Natural killer cell treated with Interleukin-12 subunit alpha and Interleukin-12 subunit beta and Interleukin-15 and Interleukin-18, amount 100 ng/mL, for 72 hours (primary cell): ENCODE results near the gene SMC3. TPM values are rescaled to one million over a fixed set of nuclear protein-coding genes. Genes with fewer than 3 reads are reported as not detected.
A peak's percentile ranks its signal among the peaks of the same experiment; 100 is the strongest.
"Not testable (repeated sequence)": the region's sequence is repeated elsewhere in the genome, so short reads cannot be mapped to it uniquely, and the experiment has no call there.

Experiments
- ATAC-seq, 2 donors: fragments of 150-1000 bp; cut with Tn5 transposase in 1 of 2; sonication (Bioruptor Pico), chemical (Tn5 transposase) in 1 of 2; 2 replicates each; pipeline ENCODE4 v1.10.0; 2021
- DNase-seq: peaks from one replicate; pipeline ENCODE4 v3.0.0; 2022; ENCODE audit warnings: low spot score
- H3K27ac Mint-ChIP-seq, 2 donors: 1 replicate in 1 of 2; 2 replicates in 1 of 2; pipeline ENCODE4 v1.8.0; 2022; ENCODE audit warnings: mixed read lengths in 2 of 2, mild to moderate bottlenecking in 1 of 2, moderate library complexity in 1 of 2
- H3K27me3 Mint-ChIP-seq, 2 donors: 1 replicate in 1 of 2; 2 replicates in 1 of 2; pipeline ENCODE4 v1.8.0; 2022; ENCODE audit warnings: mixed read lengths in 2 of 2
- H3K36me3 Mint-ChIP-seq: one replicate; pipeline ENCODE4 v1.8.0; 2022; ENCODE audit warnings: mixed read lengths
- H3K4me1 Mint-ChIP-seq, 2 donors: 1 replicate in 1 of 2; 2 replicates in 1 of 2; pipeline ENCODE4 v1.8.0; 2022; ENCODE audit warnings: low read depth in 2 of 2, mixed read lengths in 2 of 2, mild to moderate bottlenecking in 1 of 2
- H3K4me3 Mint-ChIP-seq: one replicate; pipeline ENCODE4 v1.8.0; 2022; ENCODE audit warnings: mixed read lengths
- H3K9me3 Mint-ChIP-seq: 2 replicates; pipeline ENCODE4 v1.8.0; 2022; ENCODE audit warnings: mixed read lengths
- total RNA-seq, 2 donors: library from RNA; stranded (reverse); gene quantifications; one replicate each; pipeline ENCODE4 v1.2.3, GENCODE V29; 2022

SMC3 gene
- 10 to 100 TPM; 55.2 to 56.6 TPM for total RNA-seq

DNA sequence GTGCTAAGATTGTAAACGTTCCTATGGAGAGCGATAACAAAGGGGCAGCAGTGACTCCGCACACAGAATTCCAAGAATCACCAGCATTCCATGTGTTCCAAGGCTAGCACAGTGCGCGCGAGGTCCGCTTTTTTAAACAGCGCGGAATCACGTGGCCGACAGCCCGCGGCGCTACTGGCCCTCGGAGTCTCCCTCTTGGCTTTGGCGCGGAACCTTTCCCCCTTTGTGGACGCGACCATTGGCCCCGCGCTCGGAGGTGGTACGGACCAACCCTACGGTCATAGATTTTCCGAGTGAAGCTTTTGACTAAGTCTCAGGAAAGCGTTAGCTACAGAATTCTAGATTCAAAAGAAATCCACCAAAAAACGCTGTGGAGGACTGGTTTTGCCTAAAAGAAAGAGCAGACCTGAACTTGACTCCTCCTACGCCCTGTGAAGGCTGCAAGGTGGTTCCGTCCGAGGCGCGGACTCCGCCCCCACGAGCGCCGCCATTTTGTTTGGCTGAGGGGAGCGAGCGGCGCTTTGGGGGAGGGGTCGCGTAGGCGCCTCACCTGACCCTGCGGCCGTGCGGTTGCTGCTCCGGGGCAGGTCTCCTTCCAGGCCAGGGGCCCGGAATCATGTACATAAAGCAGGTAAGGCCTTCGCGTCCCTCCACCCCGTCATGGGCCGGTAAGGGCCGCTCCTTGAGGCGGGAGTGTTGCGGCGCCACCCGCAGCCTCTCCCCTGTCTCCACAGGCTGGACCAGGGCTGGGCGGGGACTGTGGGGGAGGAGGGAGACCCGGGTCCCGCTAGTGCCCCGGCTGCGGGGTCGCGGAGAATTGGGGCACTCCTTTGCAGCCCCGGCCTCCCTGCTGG lies at the start of gene SMC3:
TSS of gene SMC3 (plus strand) at position 495 of the 854 bp plus-strand sequence. CDS start at position 617, 122 bp downstream.
- Mint-ChIP-seq H3K4me1 (peaks cover 27 to 35% of the 10 kb centered on the region in 2 donors), H3K36me3 (peaks cover 10% of the 10 kb centered on the region), H3K4me3 (peak within 1 kb of the TSS; percentile 95), H3K27me3 (peaks cover 14 to 15% of the 10 kb centered on the region in 2 donors), H3K9me3 (no peaks in the 10 kb centered on the region), H3K27ac (peak within 1 kb of the TSS; percentile 91 to 98)
- peak; percentile 92 to 94 for ATAC-seq
- peak; percentile 92 for DNase-seq

DNA sequence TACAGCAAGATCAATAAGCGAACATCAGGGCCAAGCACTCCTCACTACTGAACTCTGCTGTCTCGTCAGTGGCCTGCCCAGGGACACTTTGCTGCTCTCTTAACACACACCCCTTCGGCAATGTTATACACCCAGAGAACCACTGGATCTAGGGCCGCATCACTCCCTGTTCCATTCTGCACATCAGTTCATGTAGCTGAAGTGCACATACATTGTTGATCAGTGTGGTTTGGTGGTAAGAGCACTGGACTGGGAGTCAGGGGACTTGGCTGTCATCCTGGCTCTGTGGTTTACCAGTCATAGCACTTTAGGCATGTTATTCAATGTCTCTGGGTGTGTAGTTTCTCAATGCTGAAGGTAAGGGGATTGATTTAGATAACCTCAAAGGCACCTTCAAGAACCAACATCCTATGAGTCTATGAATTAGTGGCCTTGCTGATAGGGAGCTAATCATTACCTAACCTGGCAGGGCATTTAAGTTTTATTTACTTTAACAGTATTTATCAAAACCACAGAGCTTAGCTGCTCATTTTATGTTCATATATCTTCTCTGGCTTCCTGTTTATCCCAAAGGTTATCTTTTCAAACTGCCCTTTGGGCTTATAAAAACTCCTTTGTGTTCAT lies 45.0 kb upstream of the SMC3 start:
- H3K9me3 Mint-ChIP-seq = no peaks in the 10 kb centered on the region
- DNase-seq (no peak), ATAC-seq (peak; percentile 83 to 87)
- H3K27ac Mint-ChIP-seq = peak overlapping the region in 1 of 2 donors; percentile 73
- H3K36me3 Mint-ChIP-seq = peaks cover 19% of the 10 kb centered on the region
- H3K4me3 Mint-ChIP-seq = peak overlapping the region; percentile 30
- peaks cover 31 to 39% of the 10 kb centered on the region in 2 donors for H3K4me1 Mint-ChIP-seq
- no peaks in the 10 kb centered on the region for H3K27me3 Mint-ChIP-seq

DNA sequence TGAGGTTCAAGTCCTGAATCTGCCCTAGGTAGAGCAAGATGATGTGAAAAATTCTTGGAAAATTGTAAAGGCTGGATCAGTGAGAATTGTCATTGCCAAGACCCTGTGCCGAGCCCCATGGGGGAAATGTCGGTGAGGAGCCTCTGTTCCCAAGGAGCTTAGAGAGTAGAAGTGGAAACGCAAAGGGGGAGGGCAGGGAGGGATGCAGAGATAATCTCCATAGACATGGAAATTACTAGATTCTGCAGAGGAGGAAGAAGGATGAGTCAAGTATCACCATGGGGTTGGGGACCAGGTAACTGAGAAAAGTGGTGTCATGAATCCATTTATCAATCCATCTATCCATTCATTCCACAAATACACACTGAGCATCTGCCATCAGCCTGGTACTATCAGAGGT lies 43.8 kb upstream of the SMC3 start:
- DNase-seq (no peak), ATAC-seq (no peak)
- H3K36me3 Mint-ChIP-seq = peaks cover 19% of the 10 kb centered on the region
- H3K27ac Mint-ChIP-seq = peak overlapping the region; percentile 15 to 58
- no peaks in the 10 kb centered on the region for H3K27me3 Mint-ChIP-seq
- peaks cover 39 to 47% of the 10 kb centered on the region in 2 donors for H3K4me1 Mint-ChIP-seq
- H3K9me3 Mint-ChIP-seq = no peaks in the 10 kb centered on the region
- no peak overlapping the region for H3K4me3 Mint-ChIP-seq

DNA sequence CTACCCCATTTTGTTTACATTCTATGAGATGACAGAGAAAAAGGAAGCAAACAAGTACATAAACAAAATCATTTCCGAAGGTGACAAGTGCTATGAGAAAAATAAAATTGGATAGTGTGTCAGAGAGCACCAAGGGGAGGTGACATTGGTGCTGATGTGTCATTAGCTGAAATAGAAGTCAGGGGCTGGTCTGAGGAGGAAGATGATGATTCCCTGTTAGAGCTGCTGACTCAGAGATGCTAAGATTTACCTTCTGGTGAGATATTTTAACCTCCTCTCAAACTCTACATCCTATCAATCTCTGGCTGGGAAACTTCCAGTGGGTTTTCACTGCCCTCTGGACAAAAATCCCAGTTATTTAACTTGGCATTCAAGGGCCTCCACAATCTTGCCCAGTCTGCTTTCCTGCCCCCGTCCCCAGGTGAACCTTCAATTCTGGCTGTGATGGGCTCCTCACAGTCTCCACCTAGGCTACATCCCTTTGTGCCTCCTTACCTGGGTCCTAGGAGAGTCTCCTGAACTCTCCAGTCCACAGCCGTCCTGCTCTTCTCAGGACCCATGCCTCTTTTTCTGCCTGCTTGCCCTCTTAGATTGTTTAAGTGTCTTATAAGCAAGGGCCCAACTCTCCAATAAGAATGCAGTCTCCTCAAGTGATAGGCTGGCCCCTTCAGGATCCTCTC lies 43.2 kb upstream of the SMC3 start:
- H3K27ac Mint-ChIP-seq = peak overlapping the region; percentile 15 to 58

GRCh38 chr10:110524859-110525232 lies 42.6 kb upstream of the SMC3 start:
- DNase-seq (no peak), ATAC-seq (no peak)
- Mint-ChIP-seq H3K27me3 (no peaks in the 10 kb centered on the region), H3K4me1 (peaks cover 51 to 55% of the 10 kb centered on the region in 2 donors), H3K36me3 (peaks cover 19% of the 10 kb centered on the region), H3K4me3 (no peak overlapping the region), H3K9me3 (no peaks in the 10 kb centered on the region), H3K27ac (peak overlapping the region; percentile 15 to 58)

More for the DNA sequence above, 43.2 kb upstream of the SMC3 start:
- Mint-ChIP-seq H3K27me3 (no peaks in the 10 kb centered on the region), H3K9me3 (no peaks in the 10 kb centered on the region), H3K36me3 (peaks cover 19% of the 10 kb centered on the region), H3K4me1 (peaks cover 45 to 50% of the 10 kb centered on the region in 2 donors), H3K4me3 (no peak overlapping the region)
- ATAC-seq (no peak), DNase-seq (no peak)

- Mint-ChIP-seq H3K36me3 (peaks cover 15% of the 10 kb centered on the region), H3K4me3 (no peak overlapping the region), H3K9me3 (no peaks in the 10 kb centered on the region), H3K27ac (peak overlapping the region; percentile 44 to 57), H3K4me1 (peaks cover 48 to 53% of the 10 kb centered on the region in 2 donors), H3K27me3 (no peaks in the 10 kb centered on the region)
- no peak for ATAC-seq
- DNase-seq = no peak
Measured at GRCh38 chr10:110525349-110526260, 41.9 kb upstream of the SMC3 start.

GRCh38 chr10:110527731-110528171 lies 39.7 kb upstream of the SMC3 start:
- ATAC-seq = no peak
- peaks cover 14% of the 10 kb centered on the region for H3K36me3 Mint-ChIP-seq
- H3K4me3 Mint-ChIP-seq = peak overlapping the region; percentile 65
- no peak for DNase-seq
- H3K27me3 Mint-ChIP-seq = no peaks in the 10 kb centered on the region
- H3K9me3 Mint-ChIP-seq = no peaks in the 10 kb centered on the region
- peaks cover 40 to 52% of the 10 kb centered on the region in 2 donors for H3K4me1 Mint-ChIP-seq
- H3K27ac Mint-ChIP-seq = peak overlapping the region; percentile 16 to 22

DNA sequence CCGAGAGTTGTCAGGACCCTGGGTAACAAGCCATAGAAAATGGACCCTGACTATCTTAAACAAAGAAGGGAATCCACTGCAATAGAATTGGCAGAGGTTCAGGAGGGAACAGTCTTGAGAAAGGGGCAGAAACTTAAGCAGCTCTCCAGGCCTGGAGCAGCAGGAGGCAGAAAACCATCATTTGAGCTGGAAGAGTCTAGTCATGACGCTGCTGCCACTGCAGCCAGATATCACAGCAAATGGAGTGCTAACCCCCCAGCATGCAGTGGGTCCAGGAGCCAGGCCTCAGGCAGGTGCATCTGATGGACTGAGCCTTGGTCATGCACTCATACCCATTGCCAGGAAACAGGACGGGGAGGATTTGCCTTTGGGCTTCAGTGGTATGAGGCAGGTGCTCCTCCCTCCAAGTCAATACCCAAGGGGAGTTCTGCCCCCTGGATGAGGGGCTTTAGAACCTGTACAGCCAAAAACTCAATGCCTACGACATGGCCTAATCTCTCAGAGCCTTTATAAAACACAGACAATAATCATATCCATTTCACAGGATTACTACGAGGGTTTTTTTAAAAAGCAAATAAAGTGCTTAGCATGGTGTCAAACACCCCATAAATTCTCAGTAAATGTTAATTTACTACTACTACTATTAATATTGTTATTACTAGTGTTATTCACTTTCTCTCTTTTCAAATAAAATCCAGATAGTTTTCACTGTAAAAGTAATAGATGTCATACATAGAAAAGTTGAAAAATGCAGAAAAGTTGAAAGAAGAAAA lies 39.1 kb upstream of the SMC3 start:
- H3K4me3 Mint-ChIP-seq = peak overlapping the region; percentile 73

GRCh38 chr10:110528997-110529524 lies 38.4 kb upstream of the SMC3 start:
- H3K9me3 Mint-ChIP-seq, H3K36me3 Mint-ChIP-seq, DNase-seq, H3K27me3 Mint-ChIP-seq: not testable (repeated sequence)
- H3K4me3 Mint-ChIP-seq = peak overlapping the region; percentile 73
- ATAC-seq = peak; percentile 72 to 80
- H3K27ac Mint-ChIP-seq = peak overlapping the region; percentile 16 to 22
- peaks cover 38 to 48% of the 10 kb centered on the region in 2 donors for H3K4me1 Mint-ChIP-seq

More for the DNA sequence above, 39.1 kb upstream of the SMC3 start:
- peak; percentile 7 to 30 for ATAC-seq
- Mint-ChIP-seq H3K9me3 (no peaks in the 10 kb centered on the region), H3K36me3 (peaks cover 11% of the 10 kb centered on the region), H3K27me3 (no peaks in the 10 kb centered on the region), H3K4me1 (peaks cover 37 to 55% of the 10 kb centered on the region in 2 donors), H3K27ac (peak overlapping the region; percentile 16 to 22)
- DNase-seq = no peak

GRCh38 chr10:110529596-110530011 lies 37.9 kb upstream of the SMC3 start:
- no peak for DNase-seq
- H3K4me1 Mint-ChIP-seq = peaks cover 38 to 49% of the 10 kb centered on the region in 2 donors
- no peaks in the 10 kb centered on the region for H3K27me3 Mint-ChIP-seq
- peak; percentile 39 to 58 for ATAC-seq
- H3K36me3 Mint-ChIP-seq = peaks cover 2% of the 10 kb centered on the region
- H3K27ac Mint-ChIP-seq = peak overlapping the region; percentile 16 to 22
- no peaks in the 10 kb centered on the region for H3K9me3 Mint-ChIP-seq
- peak overlapping the region; percentile 73 for H3K4me3 Mint-ChIP-seq

GRCh38 chr10:110530131-110530831 lies 37.2 kb upstream of the SMC3 start:
- Mint-ChIP-seq H3K36me3 (no peaks in the 10 kb centered on the region), H3K9me3 (no peaks in the 10 kb centered on the region), H3K27me3 (no peaks in the 10 kb centered on the region), H3K27ac (peak overlapping the region; percentile 22 to 67), H3K4me3 (peak overlapping the region; percentile 73), H3K4me1 (peaks cover 40 to 52% of the 10 kb centered on the region in 2 donors)
- ATAC-seq (peak in 1 of 2 donors; percentile 3), DNase-seq (no peak)
